ENCODE results near the gene ARL5C. TPM values are rescaled to one million over a fixed set of nuclear protein-coding genes. Genes with fewer than 3 reads are reported as not detected.

ARL5C gene
- total RNA-seq, 1 donor from 2014 or later = not detected

GRCh38 chr17:39150104-39150634, 15.8 kb downstream of the ARL5C start:
- Mint-ChIP-seq H3K27me3 (ENCODE audit: insufficient read depth, low read depth) (peaks cover 63% of the 10 kb centered on the region), H3K9me3 (peaks cover 13% of the 10 kb centered on the region), H3K36me3 (peaks cover 7% of the 10 kb centered on the region), H3K4me3 (peak overlapping the region; percentile 87), H3K4me1 (peaks cover 27% of the 10 kb centered on the region), H3K27ac (no peak overlapping the region)
- Histone ChIP-seq H3K4me3 (no peak overlapping the region), H3K9me3 (ENCODE audit: low read depth) (no peaks in the 10 kb centered on the region), H3K27ac (no peak overlapping the region), H3K27me3 (peaks cover 38% of the 10 kb centered on the region), H3K79me2 (ENCODE audit: low read depth) (no peaks in the 10 kb centered on the region), H2AFZ (replicated peaks) (no peak overlapping the region), H4K20me1 (ENCODE audit: low read depth) (no peaks in the 10 kb centered on the region), H3F3A (ENCODE audit: low read depth) (peaks cover 13% of the 10 kb centered on the region), H3K4me1 (peaks cover 8% of the 10 kb centered on the region), H3K4me2 (no peak overlapping the region), H3K36me3 (no peaks in the 10 kb centered on the region), H3K9ac (no peak overlapping the region)
- no peak for TF ChIP-seq EZH2 (IDR thresholded peaks at IDR 0.05)
- no peak for TF ChIP-seq EZH2phosphoT487 (IDR thresholded peaks at IDR 0.05)
- TF ChIP-seq CTCF (IDR thresholded peaks at IDR 0.05) = no peak
- no peak for DNase-seq (ENCODE audit: low spot score)

- no peaks in the 10 kb centered on the region for H3K9me3 Mint-ChIP-seq
- Histone ChIP-seq H3F3A (ENCODE audit: low read depth) (peaks cover 11% of the 10 kb centered on the region), H4K20me1 (ENCODE audit: low read depth) (no peaks in the 10 kb centered on the region), H3K4me1 (peaks cover 8% of the 10 kb centered on the region), H3K4me3 (no peak overlapping the region), H3K36me3 (no peaks in the 10 kb centered on the region), H2AFZ (replicated peaks) (no peak overlapping the region), H3K4me2 (no peak overlapping the region), H3K79me2 (ENCODE audit: low read depth) (no peaks in the 10 kb centered on the region), H3K9me3 (ENCODE audit: low read depth) (no peaks in the 10 kb centered on the region), H3K9ac (no peak overlapping the region), H3K27me3 (peaks cover 38% of the 10 kb centered on the region), H3K27ac (no peak overlapping the region)
- no peak overlapping the region for H3K4me3 Mint-ChIP-seq
- H3K27me3 Mint-ChIP-seq (ENCODE audit: insufficient read depth, low read depth) = peaks cover 45% of the 10 kb centered on the region
- no peaks in the 10 kb centered on the region for H3K36me3 Mint-ChIP-seq
- no peak overlapping the region for H3K27ac Mint-ChIP-seq
- H3K4me1 Mint-ChIP-seq = peaks cover 11% of the 10 kb centered on the region
- DNase-seq (ENCODE audit: low spot score) = no peak
- TF ChIP-seq EZH2 (IDR thresholded peaks at IDR 0.05) = no peak
- TF ChIP-seq EZH2phosphoT487 (IDR thresholded peaks at IDR 0.05) = no peak
- TF ChIP-seq CTCF (IDR thresholded peaks at IDR 0.05) = no peak
Measured at GRCh38 chr17:39147221-39148185, 18.5 kb downstream of the ARL5C start.

- Mint-ChIP-seq H3K4me3 (no peak overlapping the region), H3K36me3 (no peaks in the 10 kb centered on the region), H3K9me3 (no peaks in the 10 kb centered on the region), H3K4me1 (peaks cover 5% of the 10 kb centered on the region), H3K27ac (no peak overlapping the region), H3K27me3 (ENCODE audit: insufficient read depth, low read depth) (peaks cover 39% of the 10 kb centered on the region)
- TF ChIP-seq EZH2 (IDR thresholded peaks at IDR 0.05) (no peak), CTCF (IDR thresholded peaks at IDR 0.05) (no peak), EZH2phosphoT487 (IDR thresholded peaks at IDR 0.05) (no peak)
- H3K4me3 ChIP-seq = no peak overlapping the region
- peaks cover 6% of the 10 kb centered on the region for H3F3A ChIP-seq (ENCODE audit: low read depth)
- no peak overlapping the region for H2AFZ ChIP-seq (replicated peaks)
- H3K4me1 ChIP-seq = no peaks in the 10 kb centered on the region
- DNase-seq (ENCODE audit: low spot score) = no peak
- no peak overlapping the region for H3K4me2 ChIP-seq
- H4K20me1 ChIP-seq (ENCODE audit: low read depth) = no peaks in the 10 kb centered on the region
- no peaks in the 10 kb centered on the region for H3K9me3 ChIP-seq (ENCODE audit: low read depth)
- H3K36me3 ChIP-seq = no peaks in the 10 kb centered on the region
- no peaks in the 10 kb centered on the region for H3K79me2 ChIP-seq (ENCODE audit: low read depth)
- H3K27ac ChIP-seq = no peak overlapping the region
- H3K27me3 ChIP-seq = peaks cover 25% of the 10 kb centered on the region
- no peak overlapping the region for H3K9ac ChIP-seq
Measured at GRCh38 chr17:39146273-39146672, 19.7 kb downstream of the ARL5C start.
